Activated effector memory CD4-positive, alpha-beta T cell treated with anti-CD3 and anti-CD28 coated beads, Interleukin-2, amount 50 U/mL, for 16 hours (primary cell): ENCODE data around the gene VWA1.

ENCODE experiments used
- DNase-seq: peaks from one replicate; pipeline ENCODE4 v3.0.0-alpha.2; 2020

The VWA1 gene

DNA sequence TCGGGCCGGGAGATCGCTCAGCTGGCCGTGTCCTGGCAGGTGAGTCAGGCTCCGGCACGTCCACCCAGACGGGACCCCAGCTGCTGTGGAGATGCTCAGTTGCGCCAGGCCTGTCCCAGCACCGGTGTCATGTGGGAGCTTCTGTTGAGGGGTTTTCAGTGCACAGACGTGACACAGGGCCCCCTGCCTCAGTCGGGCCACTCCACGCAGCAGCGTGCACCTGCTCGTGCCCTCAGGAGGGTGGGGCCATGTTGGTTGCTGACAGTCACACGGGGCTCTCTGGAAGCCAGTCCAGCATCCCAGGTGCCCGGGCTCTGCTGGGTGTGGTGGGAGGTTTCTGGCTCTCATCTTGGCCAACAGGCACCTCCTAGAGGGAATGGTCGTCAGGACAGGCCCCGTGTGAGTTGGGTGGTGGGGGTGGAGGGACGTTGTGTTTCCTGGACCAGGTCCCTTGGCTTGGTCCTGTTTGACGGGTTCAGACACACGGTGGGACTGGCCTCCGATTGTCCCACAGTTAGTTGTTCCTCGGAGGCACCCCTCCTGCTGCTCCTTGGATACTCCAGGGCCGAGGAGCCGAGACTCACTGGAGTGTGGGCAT is 55.2 kb downstream of the VWA1 start:
- no peak for DNase-seq

DNA sequence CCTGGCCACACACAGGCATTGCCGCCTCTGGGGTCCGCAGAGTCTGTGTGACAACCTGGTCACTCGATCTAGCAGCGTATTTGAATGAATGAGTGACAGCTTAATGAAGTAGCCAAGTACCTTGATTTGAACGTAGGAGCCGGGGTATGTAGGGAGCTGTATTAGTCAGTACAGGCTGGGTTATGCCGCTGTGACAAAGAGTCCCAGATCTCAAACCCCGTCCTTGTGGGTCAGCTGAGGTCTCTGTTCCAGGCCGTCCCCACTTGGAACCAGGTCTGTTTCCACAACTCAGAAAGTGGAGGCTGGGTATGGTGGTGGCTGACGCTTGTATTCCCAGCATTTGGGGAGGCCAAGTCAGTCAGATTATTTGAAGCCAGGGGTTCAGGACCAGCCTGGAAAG is 56.1 kb downstream of the VWA1 start:
- no peak for DNase-seq
